Activated CD4-positive, alpha-beta T cell treated with anti-CD3 and anti-CD28 coated beads, Interleukin-2, amount 10 ng/mL, durations not matched to agents 7 days and 5 days (primary cell): Measurements from ENCODE around the gene UROC1. TPM values are rescaled to one million over a fixed set of nuclear protein-coding genes. Genes with fewer than 3 reads are reported as not detected.

Experiments
- CTCF ChIA-PET: fragments of 350-600 bp; sonication (Branson Sonifier 250); formaldehyde crosslinking; loops from one replicate; lab custom pipeline; 2021; ENCODE audit warnings: antibody characterized with exemption; lab: Charles Lee
- POLR2A ChIA-PET: fragments of 350-600 bp; sonication (Branson Sonifier 250); formaldehyde crosslinking; loops from one replicate; lab custom pipeline; 2021; ENCODE audit warnings: antibody characterized with exemption; lab: Charles Lee
- DNase-seq: peaks from one replicate; pipeline ENCODE4 v3.0.0-alpha.2; 2020
- H3K27ac Mint-ChIP-seq: one replicate; pipeline ENCODE4 v1.8.0; 2021; ENCODE audit warnings: mild to moderate bottlenecking, moderate library complexity, mixed read lengths
- H3K27me3 Mint-ChIP-seq: one replicate; pipeline ENCODE4 v1.8.0; 2021; ENCODE audit warnings: mixed read lengths
- H3K36me3 Mint-ChIP-seq: one replicate; pipeline ENCODE4 v1.8.0; 2021; ENCODE audit warnings: low read depth, mixed read lengths
- H3K4me1 Mint-ChIP-seq: one replicate; pipeline ENCODE4 v1.8.0; 2021; ENCODE audit warnings: mixed read lengths
- H3K4me3 Mint-ChIP-seq: one replicate; pipeline ENCODE4 v1.8.0; 2021; ENCODE audit warnings: mild to moderate bottlenecking, moderate library complexity, mixed read lengths
- H3K9me3 Mint-ChIP-seq: one replicate; pipeline ENCODE4 v1.8.0; 2021; ENCODE audit warnings: mixed read lengths
- total RNA-seq, 2 experiments: library from RNA; stranded (reverse); gene quantifications; one replicate each; pipeline ENCODE4 v1.2.3, GENCODE V29; 2021

The UROC1 gene
- total RNA-seq, 2 experiments from 2014 or later, result not detected

GRCh38 chr3:126542340-126543241 is 25.0 kb upstream of the UROC1 start:
- H3K27ac Mint-ChIP-seq, result no peak overlapping the region
- peaks cover 7% of the 10 kb centered on the region for H3K27me3 Mint-ChIP-seq
- peaks cover 7% of the 10 kb centered on the region for H3K9me3 Mint-ChIP-seq
- DNase-seq, result no peak
- H3K4me1 Mint-ChIP-seq, result peaks cover 8% of the 10 kb centered on the region
- no peaks in the 10 kb centered on the region for H3K36me3 Mint-ChIP-seq
- no peak overlapping the region for H3K4me3 Mint-ChIP-seq
- ChIA-PET POLR2A (no interaction called here), CTCF (interaction anchor here (1.2 kb wide), 1 partner anchor 16 kb away, joined by 3 read pairs; no protein-coding TSS in a partner anchor)

- no peak for DNase-seq
Observed at GRCh38 chr3:126541628-126542339, 24.2 kb upstream of the UROC1 start.

GRCh38 chr3:126540951-126541627 is 23.5 kb upstream of the UROC1 start:
- Mint-ChIP-seq H3K36me3 (no peaks in the 10 kb centered on the region), H3K4me3 (no peak overlapping the region), H3K27me3 (peaks cover 7% of the 10 kb centered on the region), H3K9me3 (peaks cover 7% of the 10 kb centered on the region), H3K4me1 (peaks cover 8% of the 10 kb centered on the region), H3K27ac (no peak overlapping the region)
- ChIA-PET POLR2A (no interaction called here), CTCF (no interaction called here)
- no peak for DNase-seq

More at GRCh38 chr3:126541628-126542339, 24.2 kb upstream of the UROC1 start:
- H3K27ac Mint-ChIP-seq, result no peak overlapping the region
- POLR2A ChIA-PET, result no interaction called here
- no peaks in the 10 kb centered on the region for H3K36me3 Mint-ChIP-seq
- CTCF ChIA-PET, result no interaction called here
- peaks cover 8% of the 10 kb centered on the region for H3K4me1 Mint-ChIP-seq
- H3K4me3 Mint-ChIP-seq, result no peak overlapping the region
- H3K27me3 Mint-ChIP-seq, result peaks cover 7% of the 10 kb centered on the region
- H3K9me3 Mint-ChIP-seq, result peaks cover 7% of the 10 kb centered on the region

- Mint-ChIP-seq H3K36me3 (no peaks in the 10 kb centered on the region), H3K9me3 (peaks cover 7% of the 10 kb centered on the region), H3K4me3 (no peak overlapping the region), H3K4me1 (peaks cover 8% of the 10 kb centered on the region), H3K27ac (no peak overlapping the region), H3K27me3 (peaks cover 7% of the 10 kb centered on the region)
- ChIA-PET CTCF (no interaction called here), POLR2A (no interaction called here)
- DNase-seq, result no peak
Observed at GRCh38 chr3:126540342-126540849, 22.8 kb upstream of the UROC1 start.

- ChIA-PET POLR2A (no interaction called here), CTCF (no interaction called here)
- H3K4me3 Mint-ChIP-seq, result no peak overlapping the region
- H3K9me3 Mint-ChIP-seq, result peaks cover 7% of the 10 kb centered on the region
- no peak overlapping the region for H3K27ac Mint-ChIP-seq
- peaks cover 7% of the 10 kb centered on the region for H3K27me3 Mint-ChIP-seq
- DNase-seq, result no peak
- H3K36me3 Mint-ChIP-seq, result no peaks in the 10 kb centered on the region
- peaks cover 8% of the 10 kb centered on the region for H3K4me1 Mint-ChIP-seq
Observed at GRCh38 chr3:126539558-126540250, 22.1 kb upstream of the UROC1 start.

- POLR2A ChIA-PET, result no interaction called here
Observed at GRCh38 chr3:126538966-126539365, 21.4 kb upstream of the UROC1 start.

GRCh38 chr3:126538316-126538715 is 20.7 kb upstream of the UROC1 start:
- peaks cover 7% of the 10 kb centered on the region for H3K9me3 Mint-ChIP-seq
- ChIA-PET POLR2A (no interaction called here), CTCF (no interaction called here)
- H3K36me3 Mint-ChIP-seq, result no peaks in the 10 kb centered on the region
- no peak overlapping the region for H3K4me3 Mint-ChIP-seq
- H3K27me3 Mint-ChIP-seq, result peaks cover 13% of the 10 kb centered on the region
- H3K27ac Mint-ChIP-seq, result no peak overlapping the region
- peaks cover 8% of the 10 kb centered on the region for H3K4me1 Mint-ChIP-seq
- no peak for DNase-seq

More at GRCh38 chr3:126538966-126539365, 21.4 kb upstream of the UROC1 start:
- CTCF ChIA-PET, result no interaction called here
- Mint-ChIP-seq H3K27ac (no peak overlapping the region), H3K4me3 (no peak overlapping the region), H3K27me3 (peaks cover 7% of the 10 kb centered on the region), H3K36me3 (no peaks in the 10 kb centered on the region), H3K9me3 (peaks cover 7% of the 10 kb centered on the region), H3K4me1 (peaks cover 8% of the 10 kb centered on the region)
- no peak for DNase-seq

GRCh38 chr3:126537730-126538281 is 20.2 kb upstream of the UROC1 start:
- DNase-seq, result no peak
- Mint-ChIP-seq H3K9me3 (peaks cover 7% of the 10 kb centered on the region), H3K4me3 (no peak overlapping the region), H3K27me3 (peaks cover 13% of the 10 kb centered on the region), H3K36me3 (no peaks in the 10 kb centered on the region), H3K27ac (no peak overlapping the region), H3K4me1 (peaks cover 8% of the 10 kb centered on the region)
- CTCF ChIA-PET, result no interaction called here
- POLR2A ChIA-PET, result no interaction called here

GRCh38 chr3:126537116-126537729 is 19.6 kb upstream of the UROC1 start:
- POLR2A ChIA-PET, result no interaction called here

GRCh38 chr3:126536126-126536525 is 18.6 kb upstream of the UROC1 start:
- DNase-seq, result no peak
- peaks cover 6% of the 10 kb centered on the region for H3K9me3 Mint-ChIP-seq
- H3K4me1 Mint-ChIP-seq, result peaks cover 8% of the 10 kb centered on the region
- H3K36me3 Mint-ChIP-seq, result no peaks in the 10 kb centered on the region
- no peak overlapping the region for H3K27ac Mint-ChIP-seq
- no peak overlapping the region for H3K4me3 Mint-ChIP-seq
- ChIA-PET CTCF (interaction anchor here (0.9 kb wide), 1 partner anchor 10 kb away, joined by 3 read pairs; no protein-coding TSS in a partner anchor), POLR2A (no interaction called here)
- peaks cover 22% of the 10 kb centered on the region for H3K27me3 Mint-ChIP-seq

More at GRCh38 chr3:126537116-126537729, 19.6 kb upstream of the UROC1 start:
- H3K36me3 Mint-ChIP-seq, result no peaks in the 10 kb centered on the region
- peaks cover 7% of the 10 kb centered on the region for H3K9me3 Mint-ChIP-seq
- CTCF ChIA-PET, result no interaction called here
- peaks cover 19% of the 10 kb centered on the region for H3K27me3 Mint-ChIP-seq
- no peak for DNase-seq
- peaks cover 8% of the 10 kb centered on the region for H3K4me1 Mint-ChIP-seq
- H3K27ac Mint-ChIP-seq, result no peak overlapping the region
- no peak overlapping the region for H3K4me3 Mint-ChIP-seq

GRCh38 chr3:126535636-126536035 is 18.1 kb upstream of the UROC1 start:
- POLR2A ChIA-PET, result no interaction called here
- peaks cover 3% of the 10 kb centered on the region for H3K4me1 Mint-ChIP-seq
- H3K36me3 Mint-ChIP-seq, result no peaks in the 10 kb centered on the region
- peaks cover 6% of the 10 kb centered on the region for H3K9me3 Mint-ChIP-seq
- no peak overlapping the region for H3K27ac Mint-ChIP-seq
- CTCF ChIA-PET, result interaction anchor here (0.9 kb wide), 1 partner anchor 9 kb away, joined by 3 read pairs; no protein-coding TSS in a partner anchor
- H3K4me3 Mint-ChIP-seq, result no peak overlapping the region
- DNase-seq, result no peak
- H3K27me3 Mint-ChIP-seq, result peaks cover 20% of the 10 kb centered on the region
